ENCODE results near the gene C20orf141.
"Not testable (repeated sequence)": the region's sequence is repeated elsewhere in the genome, so short reads cannot be mapped to it uniquely, and the experiment has no call there.

C20orf141 gene

DNA sequence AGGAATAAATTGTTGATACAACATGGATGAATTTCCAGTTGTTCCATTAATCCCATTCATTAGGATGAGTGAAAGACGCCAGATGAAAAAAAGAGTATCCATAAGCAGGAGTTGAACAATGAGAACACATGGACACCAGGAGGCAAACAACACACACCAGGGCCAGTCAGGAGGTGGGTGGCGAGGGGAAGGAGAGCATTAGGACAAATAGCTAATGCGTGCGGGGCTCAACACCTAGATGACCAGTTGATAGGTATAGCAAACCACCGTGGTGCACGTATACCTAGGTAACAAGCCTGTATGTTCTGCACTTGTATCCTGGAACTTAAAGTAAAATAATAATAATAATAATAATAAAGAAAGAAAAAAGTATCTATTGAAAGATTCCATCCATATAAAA is 14.6 kb downstream of the C20orf141 start:
- Histone ChIP-seq H3K4me2 (ENCODE audit: low read depth, low read length, poor library complexity, severe bottlenecking) (no peak overlapping the region), H2AFZ (ENCODE audit: low read length) (no peak overlapping the region), H4K20me1 (ENCODE audit: insufficient read depth, low read length, poor library complexity, severe bottlenecking) (no peaks in the 10 kb centered on the region), H3K79me2 (ENCODE audit: insufficient read depth, low read length) (no peaks in the 10 kb centered on the region), H3K36me3 (ENCODE audit: insufficient read depth, low read length) (no peaks in the 10 kb centered on the region), H3F3A (ENCODE audit: low read depth) (no peaks in the 10 kb centered on the region), H3K9ac (ENCODE audit: low read depth, low read length, poor library complexity, severe bottlenecking) (no peak overlapping the region), H3K4me3 (ENCODE audit: low read length, poor library complexity, severe bottlenecking) (no peak overlapping the region), H3K4me1 (ENCODE audit: insufficient read depth, low read length, poor library complexity, severe bottlenecking) (peaks cover 17% of the 10 kb centered on the region), H3K27me3 (ENCODE audit: insufficient read depth, low read length, poor library complexity, severe bottlenecking) (no peaks in the 10 kb centered on the region), H3K9me3 (ENCODE audit: insufficient read depth, low read depth, low read length) (no peaks in the 10 kb centered on the region), H3K9me2 (replicated peaks; ENCODE audit: low read depth, low read length) (no peaks in the 10 kb centered on the region)
- no peak for TF ChIP-seq EZH2phosphoT487 (IDR thresholded peaks at IDR 0.05; ENCODE audit: borderline replicate concordance)
- TF ChIP-seq, protein P1, sequence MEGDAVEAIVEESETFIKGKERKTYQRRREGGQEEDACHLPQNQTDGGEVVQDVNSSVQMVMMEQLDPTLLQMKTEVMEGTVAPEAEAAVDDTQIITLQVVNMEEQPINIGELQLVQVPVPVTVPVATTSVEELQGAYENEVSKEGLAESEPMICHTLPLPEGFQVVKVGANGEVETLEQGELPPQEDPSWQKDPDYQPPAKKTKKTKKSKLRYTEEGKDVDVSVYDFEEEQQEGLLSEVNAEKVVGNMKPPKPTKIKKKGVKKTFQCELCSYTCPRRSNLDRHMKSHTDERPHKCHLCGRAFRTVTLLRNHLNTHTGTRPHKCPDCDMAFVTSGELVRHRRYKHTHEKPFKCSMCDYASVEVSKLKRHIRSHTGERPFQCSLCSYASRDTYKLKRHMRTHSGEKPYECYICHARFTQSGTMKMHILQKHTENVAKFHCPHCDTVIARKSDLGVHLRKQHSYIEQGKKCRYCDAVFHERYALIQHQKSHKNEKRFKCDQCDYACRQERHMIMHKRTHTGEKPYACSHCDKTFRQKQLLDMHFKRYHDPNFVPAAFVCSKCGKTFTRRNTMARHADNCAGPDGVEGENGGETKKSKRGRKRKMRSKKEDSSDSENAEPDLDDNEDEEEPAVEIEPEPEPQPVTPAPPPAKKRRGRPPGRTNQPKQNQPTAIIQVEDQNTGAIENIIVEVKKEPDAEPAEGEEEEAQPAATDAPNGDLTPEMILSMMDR (conservative IDR thresholded peaks at IDR 0.05; ENCODE audit: low read length), result no peak

DNA sequence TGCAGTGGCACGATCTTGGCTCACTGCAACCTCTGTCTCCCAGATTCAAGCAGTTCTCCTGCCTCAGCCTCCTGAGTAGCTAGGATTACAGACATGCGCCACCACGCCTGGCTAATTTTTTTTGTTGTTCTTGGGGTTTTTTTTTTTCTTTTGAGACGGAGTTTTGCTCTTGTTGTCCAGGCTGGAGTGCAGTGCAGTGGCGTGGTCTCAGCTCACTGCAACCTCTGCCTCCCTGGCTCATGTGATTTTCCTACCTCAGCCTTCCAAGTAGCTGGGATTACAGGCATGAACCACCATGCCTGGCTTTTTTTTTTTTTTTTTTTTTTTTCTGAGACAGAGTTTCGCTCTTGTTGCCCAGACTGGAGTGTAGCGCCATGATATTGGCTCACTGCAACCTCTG is 16.4 kb downstream of the C20orf141 start:
- not testable (repeated sequence) for H3K9ac ChIP-seq (ENCODE audit: low read depth, low read length, poor library complexity, severe bottlenecking); H3K4me3 ChIP-seq (ENCODE audit: low read length, poor library complexity, severe bottlenecking)
- H3K4me1 ChIP-seq (ENCODE audit: insufficient read depth, low read length, poor library complexity, severe bottlenecking), result peaks cover 11% of the 10 kb centered on the region

DNA sequence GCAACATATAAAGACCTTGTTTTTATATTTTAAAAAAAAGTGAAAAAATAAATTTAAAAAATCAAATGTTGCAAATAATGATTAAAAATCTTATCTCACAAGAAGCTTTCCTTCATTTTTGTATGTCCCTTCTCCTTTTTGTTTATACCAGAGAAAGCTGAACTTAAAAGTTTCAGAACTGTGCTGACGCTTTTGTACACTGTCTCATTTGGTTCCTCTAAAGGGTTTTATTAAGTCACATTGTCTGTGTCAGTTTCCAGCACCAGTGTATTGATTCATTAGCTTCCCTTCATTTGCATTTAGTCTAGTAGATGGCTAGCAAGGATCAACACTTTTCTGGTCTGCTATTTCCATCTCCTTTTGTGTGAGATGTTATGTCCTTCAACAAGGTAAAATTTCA is 19.0 kb downstream of the C20orf141 start:
- Histone ChIP-seq H3K9me2 (replicated peaks; ENCODE audit: low read depth, low read length) (no peaks in the 10 kb centered on the region), H3K4me2 (ENCODE audit: low read depth, low read length, poor library complexity, severe bottlenecking) (no peak overlapping the region), H3K36me3 (ENCODE audit: insufficient read depth, low read length) (no peaks in the 10 kb centered on the region), H4K20me1 (ENCODE audit: insufficient read depth, low read length, poor library complexity, severe bottlenecking) (no peaks in the 10 kb centered on the region), H3K79me2 (ENCODE audit: insufficient read depth, low read length) (no peaks in the 10 kb centered on the region), H3K9me3 (ENCODE audit: insufficient read depth, low read depth, low read length) (no peaks in the 10 kb centered on the region), H3K4me3 (ENCODE audit: low read length, poor library complexity, severe bottlenecking) (no peak overlapping the region), H3K27me3 (ENCODE audit: insufficient read depth, low read length, poor library complexity, severe bottlenecking) (no peaks in the 10 kb centered on the region), H3K9ac (ENCODE audit: low read depth, low read length, poor library complexity, severe bottlenecking) (no peak overlapping the region), H2AFZ (ENCODE audit: low read length) (no peak overlapping the region), H3F3A (ENCODE audit: low read depth) (no peaks in the 10 kb centered on the region), H3K4me1 (ENCODE audit: insufficient read depth, low read length, poor library complexity, severe bottlenecking) (no peaks in the 10 kb centered on the region)
- TF ChIP-seq, protein P1 (conservative IDR thresholded peaks at IDR 0.05; ENCODE audit: low read length), result no peak
- TF ChIP-seq EZH2phosphoT487 (IDR thresholded peaks at IDR 0.05; ENCODE audit: borderline replicate concordance), result no peak

More for the DNA sequence above, 16.4 kb downstream of the C20orf141 start:
- H4K20me1 ChIP-seq (ENCODE audit: insufficient read depth, low read length, poor library complexity, severe bottlenecking); H3K9me3 ChIP-seq (ENCODE audit: insufficient read depth, low read depth, low read length); H3K36me3 ChIP-seq (ENCODE audit: insufficient read depth, low read length); H3K4me2 ChIP-seq (ENCODE audit: low read depth, low read length, poor library complexity, severe bottlenecking); H3K27me3 ChIP-seq (ENCODE audit: insufficient read depth, low read length, poor library complexity, severe bottlenecking); H3K79me2 ChIP-seq (ENCODE audit: insufficient read depth, low read length); H2AFZ ChIP-seq (ENCODE audit: low read length); H3K9me2 ChIP-seq (replicated peaks; ENCODE audit: low read depth, low read length); H3F3A ChIP-seq (ENCODE audit: low read depth): not testable (repeated sequence)

- Histone ChIP-seq H4K20me1 (ENCODE audit: insufficient read depth, low read length, poor library complexity, severe bottlenecking) (no peaks in the 10 kb centered on the region), H3F3A (ENCODE audit: low read depth) (no peaks in the 10 kb centered on the region), H2AFZ (ENCODE audit: low read length) (no peak overlapping the region), H3K9ac (ENCODE audit: low read depth, low read length, poor library complexity, severe bottlenecking) (no peak overlapping the region), H3K27me3 (ENCODE audit: insufficient read depth, low read length, poor library complexity, severe bottlenecking) (no peaks in the 10 kb centered on the region), H3K9me2 (replicated peaks; ENCODE audit: low read depth, low read length) (no peaks in the 10 kb centered on the region), H3K79me2 (ENCODE audit: insufficient read depth, low read length) (peaks cover 5% of the 10 kb centered on the region; the same call in 1 of the 2 replicates), H3K4me3 (ENCODE audit: low read length, poor library complexity, severe bottlenecking) (no peak overlapping the region), H3K36me3 (ENCODE audit: insufficient read depth, low read length) (no peaks in the 10 kb centered on the region), H3K9me3 (ENCODE audit: insufficient read depth, low read depth, low read length) (no peaks in the 10 kb centered on the region), H3K4me2 (ENCODE audit: low read depth, low read length, poor library complexity, severe bottlenecking) (no peak overlapping the region), H3K4me1 (ENCODE audit: insufficient read depth, low read length, poor library complexity, severe bottlenecking) (peaks cover 6% of the 10 kb centered on the region)
- TF ChIP-seq, protein P1 (conservative IDR thresholded peaks at IDR 0.05; ENCODE audit: low read length), result no peak
- TF ChIP-seq EZH2phosphoT487 (IDR thresholded peaks at IDR 0.05; ENCODE audit: borderline replicate concordance), result no peak
Measured at GRCh38 chr20:2834401-2835110, 19.8 kb downstream of the C20orf141 start.
